ENCODE measurements around the gene GCN1.

The GCN1 gene

GRCh38 chr12:120167529-120168095 lies 26.9 kb downstream of the GCN1 start:
- Histone ChIP-seq H4K8ac (ENCODE audit: low read length) (no peak overlapping the region), H3K36me3 (ENCODE audit: control insufficient read depth in 1 of 2, insufficient read depth in 2 of 2, low read depth in 1 of 2, low read length in 2 of 2) (peaks cover 67 to 81% of the 10 kb centered on the region in 2 experiments), H2BK12ac (ENCODE audit: low read length in 2 of 2) (no peak overlapping the region), H3K27ac (ENCODE audit: low read length, poor library complexity, severe bottlenecking) (no peak overlapping the region), H3K23ac (ENCODE audit: low read length in 2 of 2) (no peak overlapping the region), H3K4me3 (ENCODE audit: insufficient read depth in 1 of 2, low read depth in 1 of 2, low read length in 2 of 2) (no peak overlapping the region), H4K91ac (ENCODE audit: low read length) (no peak overlapping the region), H2AK5ac (ENCODE audit: low read length, severe bottlenecking) (no peak overlapping the region), H3K18ac (ENCODE audit: low read depth in 1 of 2, low read length in 2 of 2) (no peak overlapping the region), H3K27me3 (ENCODE audit: control insufficient read depth in 1 of 2, insufficient read depth in 1 of 2, low read length in 2 of 2) (no peaks in the 10 kb centered on the region), H2BK120ac (ENCODE audit: low read depth, low read length) (no peak overlapping the region), H3K4ac (ENCODE audit: low read depth in 1 of 2, low read length in 2 of 2) (no peak overlapping the region), H3K79me1 (replicated peaks; ENCODE audit: low read length, poor library complexity, severe bottlenecking) (peaks cover 26% of the 10 kb centered on the region), H3K14ac (ENCODE audit: low read length in 2 of 2) (no peak overlapping the region), H2AFZ (ENCODE audit: low read depth, low read length) (no peak overlapping the region), H2BK5ac (ENCODE audit: low read depth, low read length, poor library complexity, severe bottlenecking) (no peak overlapping the region), H3K9me3 (ENCODE audit: control insufficient read depth, low read length) (no peaks in the 10 kb centered on the region), H3K4me2 (ENCODE audit: low read length, poor library complexity, severe bottlenecking) (no peak overlapping the region), H3K4me1 (ENCODE audit: control insufficient read depth, insufficient read depth, low read depth, low read length) (no peaks in the 10 kb centered on the region), H2BK15ac (ENCODE audit: low read depth, poor library complexity, severe bottlenecking) (no peak overlapping the region), H3K9ac (ENCODE audit: low read length) (no peak overlapping the region)
- 79% methylated on average over 5 of the region's 6 CpGs for WGBS
- DNase-seq = no peak

DNA sequence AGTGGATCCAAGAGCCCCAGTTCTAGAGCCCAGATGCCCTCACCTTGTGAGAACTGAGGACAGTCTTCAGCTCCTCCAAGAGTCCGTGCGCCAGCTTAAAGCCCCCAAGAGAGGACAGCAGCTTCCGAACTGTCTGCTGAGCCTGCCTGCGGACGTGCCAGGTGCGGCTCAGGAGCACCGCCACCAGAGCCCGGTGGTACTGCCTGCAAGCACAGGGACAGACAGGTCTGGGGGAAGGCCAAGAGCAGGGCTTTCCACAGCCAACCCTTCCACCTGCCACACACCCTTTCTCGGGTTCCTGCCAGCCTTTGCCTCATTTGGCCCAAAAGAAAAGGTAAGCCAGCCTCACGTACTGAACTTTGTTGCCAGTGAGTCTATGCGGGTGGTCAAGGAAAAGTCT lies 30.2 kb downstream of the GCN1 start:
- Histone ChIP-seq H3K27me3 (ENCODE audit: control insufficient read depth in 1 of 2, insufficient read depth in 1 of 2, low read length in 2 of 2) (no peaks in the 10 kb centered on the region), H3K4me2 (ENCODE audit: low read length, poor library complexity, severe bottlenecking) (no peak overlapping the region), H2BK120ac (ENCODE audit: low read depth, low read length) (no peak overlapping the region), H3K14ac (ENCODE audit: low read length in 2 of 2) (no peak overlapping the region), H2AK5ac (ENCODE audit: low read length, severe bottlenecking) (no peak overlapping the region), H3K4me3 (ENCODE audit: insufficient read depth in 1 of 2, low read depth in 1 of 2, low read length in 2 of 2) (no peak overlapping the region), H2BK12ac (ENCODE audit: low read length in 2 of 2) (no peak overlapping the region), H2BK15ac (ENCODE audit: low read depth, poor library complexity, severe bottlenecking) (no peak overlapping the region), H4K8ac (ENCODE audit: low read length) (no peak overlapping the region), H3K4me1 (ENCODE audit: control insufficient read depth, insufficient read depth, low read depth, low read length) (no peaks in the 10 kb centered on the region), H3K23ac (ENCODE audit: low read length in 2 of 2) (no peak overlapping the region), H2BK5ac (ENCODE audit: low read depth, low read length, poor library complexity, severe bottlenecking) (no peak overlapping the region), H3K79me1 (replicated peaks; ENCODE audit: low read length, poor library complexity, severe bottlenecking) (peaks cover 39% of the 10 kb centered on the region), H3K27ac (ENCODE audit: low read length, poor library complexity, severe bottlenecking) (no peak overlapping the region), H3K9ac (ENCODE audit: low read length) (no peak overlapping the region), H3K36me3 (ENCODE audit: control insufficient read depth in 1 of 2, insufficient read depth in 2 of 2, low read depth in 1 of 2, low read length in 2 of 2) (peaks cover 76 to 83% of the 10 kb centered on the region in 2 experiments), H3K9me3 (ENCODE audit: control insufficient read depth, low read length) (no peaks in the 10 kb centered on the region), H4K91ac (ENCODE audit: low read length) (no peak overlapping the region), H3K18ac (ENCODE audit: low read depth in 1 of 2, low read length in 2 of 2) (no peak overlapping the region), H2AFZ (ENCODE audit: low read depth, low read length) (no peak overlapping the region), H3K4ac (ENCODE audit: low read depth in 1 of 2, low read length in 2 of 2) (no peak overlapping the region)
- no peak for DNase-seq
- 98% methylated on average over 11 of the region's 11 CpGs for WGBS

GRCh38 chr12:120162763-120163162 lies 31.8 kb downstream of the GCN1 start:
- no peak overlapping the region for H3K4me3 ChIP-seq (ENCODE audit: insufficient read depth in 1 of 2, low read depth in 1 of 2, low read length in 2 of 2)
- H4K91ac ChIP-seq (ENCODE audit: low read length) = no peak overlapping the region
- H2BK12ac ChIP-seq (ENCODE audit: low read length in 2 of 2) = no peak overlapping the region
- no peak overlapping the region for H2BK5ac ChIP-seq (ENCODE audit: low read depth, low read length, poor library complexity, severe bottlenecking)
- no peak overlapping the region for H3K14ac ChIP-seq (ENCODE audit: low read length in 2 of 2)
- no peaks in the 10 kb centered on the region for H3K4me1 ChIP-seq (ENCODE audit: control insufficient read depth, insufficient read depth, low read depth, low read length)
- H3K36me3 ChIP-seq (ENCODE audit: control insufficient read depth in 1 of 2, insufficient read depth in 2 of 2, low read depth in 1 of 2, low read length in 2 of 2) = peaks cover 77 to 83% of the 10 kb centered on the region in 2 experiments
- H3K23ac ChIP-seq (ENCODE audit: low read length in 2 of 2) = no peak overlapping the region
- no peak overlapping the region for H2AFZ ChIP-seq (ENCODE audit: low read depth, low read length)
- H4K8ac ChIP-seq (ENCODE audit: low read length) = no peak overlapping the region
- H3K4me2 ChIP-seq (ENCODE audit: low read length, poor library complexity, severe bottlenecking) = no peak overlapping the region
- no peak overlapping the region for H2BK15ac ChIP-seq (ENCODE audit: low read depth, poor library complexity, severe bottlenecking)
- H2AK5ac ChIP-seq (ENCODE audit: low read length, severe bottlenecking) = no peak overlapping the region
- no peak overlapping the region for H3K18ac ChIP-seq (ENCODE audit: low read depth in 1 of 2, low read length in 2 of 2)
- no peak overlapping the region for H2BK120ac ChIP-seq (ENCODE audit: low read depth, low read length)
- H3K79me1 ChIP-seq (replicated peaks; ENCODE audit: low read length, poor library complexity, severe bottlenecking) = peaks cover 33% of the 10 kb centered on the region
- H3K9ac ChIP-seq (ENCODE audit: low read length) = no peak overlapping the region
- no peaks in the 10 kb centered on the region for H3K9me3 ChIP-seq (ENCODE audit: control insufficient read depth, low read length)
- no peaks in the 10 kb centered on the region for H3K27me3 ChIP-seq (ENCODE audit: control insufficient read depth in 1 of 2, insufficient read depth in 1 of 2, low read length in 2 of 2)
- H3K27ac ChIP-seq (ENCODE audit: low read length, poor library complexity, severe bottlenecking) = no peak overlapping the region
- no peak for DNase-seq
- H3K4ac ChIP-seq (ENCODE audit: low read depth in 1 of 2, low read length in 2 of 2) = no peak overlapping the region
- WGBS = 99% methylated on average over 6 of the region's 8 CpGs

DNA sequence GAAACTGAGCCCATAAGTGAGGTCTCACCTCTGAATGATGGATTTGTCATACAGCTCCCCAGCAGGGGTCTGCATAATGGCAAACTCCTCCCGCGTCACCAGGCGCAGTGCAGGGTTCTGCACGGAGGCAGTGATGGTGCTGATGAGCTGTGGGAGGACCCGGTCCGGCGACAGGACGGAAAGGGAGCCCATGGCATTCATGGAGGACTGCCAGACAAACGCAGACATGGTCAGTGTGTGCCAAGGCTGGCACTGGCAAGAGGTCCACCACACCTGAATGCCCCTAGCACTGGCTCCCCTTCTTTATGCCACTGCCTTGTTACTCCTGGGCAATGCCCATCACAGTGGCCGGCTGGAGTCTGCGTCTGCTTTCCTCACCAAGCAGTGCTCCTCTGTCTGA lies 32.7 kb downstream of the GCN1 start:
- Histone ChIP-seq H2BK12ac (ENCODE audit: low read length in 2 of 2) (no peak overlapping the region), H3K4ac (ENCODE audit: low read depth in 1 of 2, low read length in 2 of 2) (no peak overlapping the region), H3K79me1 (replicated peaks; ENCODE audit: low read length, poor library complexity, severe bottlenecking) (peaks cover 34% of the 10 kb centered on the region), H4K91ac (ENCODE audit: low read length) (no peak overlapping the region), H3K4me2 (ENCODE audit: low read length, poor library complexity, severe bottlenecking) (no peak overlapping the region), H3K27ac (ENCODE audit: low read length, poor library complexity, severe bottlenecking) (no peak overlapping the region), H3K14ac (ENCODE audit: low read length in 2 of 2) (no peak overlapping the region), H2BK5ac (ENCODE audit: low read depth, low read length, poor library complexity, severe bottlenecking) (no peak overlapping the region), H2AK5ac (ENCODE audit: low read length, severe bottlenecking) (no peak overlapping the region), H3K9ac (ENCODE audit: low read length) (no peak overlapping the region), H4K8ac (ENCODE audit: low read length) (no peak overlapping the region), H3K23ac (ENCODE audit: low read length in 2 of 2) (no peak overlapping the region), H2BK15ac (ENCODE audit: low read depth, poor library complexity, severe bottlenecking) (no peak overlapping the region), H2BK120ac (ENCODE audit: low read depth, low read length) (no peak overlapping the region), H3K4me1 (ENCODE audit: control insufficient read depth, insufficient read depth, low read depth, low read length) (no peaks in the 10 kb centered on the region), H3K18ac (ENCODE audit: low read depth in 1 of 2, low read length in 2 of 2) (no peak overlapping the region), H3K9me3 (ENCODE audit: control insufficient read depth, low read length) (no peaks in the 10 kb centered on the region), H3K4me3 (ENCODE audit: insufficient read depth in 1 of 2, low read depth in 1 of 2, low read length in 2 of 2) (no peak overlapping the region), H3K27me3 (ENCODE audit: control insufficient read depth in 1 of 2, insufficient read depth in 1 of 2, low read length in 2 of 2) (no peaks in the 10 kb centered on the region), H3K36me3 (ENCODE audit: control insufficient read depth in 1 of 2, insufficient read depth in 2 of 2, low read depth in 1 of 2, low read length in 2 of 2) (peaks cover 81 to 84% of the 10 kb centered on the region in 2 experiments), H2AFZ (ENCODE audit: low read depth, low read length) (no peak overlapping the region)
- no peak for DNase-seq
- 100% methylated on average over 11 of the region's 11 CpGs for WGBS
